Stimulated activated CD8-positive, alpha-beta memory T cell treated with anti-CD3 and anti-CD28 coated beads, Interleukin-4, amount 100 ng/mL, for 24 hours (primary cell): ENCODE results near the gene IQCN.

Experiments
- DNase-seq: peaks from one replicate; pipeline ENCODE4 v3.0.0-alpha.2; 2020; ENCODE audit warnings: low read depth

IQCN gene

DNA sequence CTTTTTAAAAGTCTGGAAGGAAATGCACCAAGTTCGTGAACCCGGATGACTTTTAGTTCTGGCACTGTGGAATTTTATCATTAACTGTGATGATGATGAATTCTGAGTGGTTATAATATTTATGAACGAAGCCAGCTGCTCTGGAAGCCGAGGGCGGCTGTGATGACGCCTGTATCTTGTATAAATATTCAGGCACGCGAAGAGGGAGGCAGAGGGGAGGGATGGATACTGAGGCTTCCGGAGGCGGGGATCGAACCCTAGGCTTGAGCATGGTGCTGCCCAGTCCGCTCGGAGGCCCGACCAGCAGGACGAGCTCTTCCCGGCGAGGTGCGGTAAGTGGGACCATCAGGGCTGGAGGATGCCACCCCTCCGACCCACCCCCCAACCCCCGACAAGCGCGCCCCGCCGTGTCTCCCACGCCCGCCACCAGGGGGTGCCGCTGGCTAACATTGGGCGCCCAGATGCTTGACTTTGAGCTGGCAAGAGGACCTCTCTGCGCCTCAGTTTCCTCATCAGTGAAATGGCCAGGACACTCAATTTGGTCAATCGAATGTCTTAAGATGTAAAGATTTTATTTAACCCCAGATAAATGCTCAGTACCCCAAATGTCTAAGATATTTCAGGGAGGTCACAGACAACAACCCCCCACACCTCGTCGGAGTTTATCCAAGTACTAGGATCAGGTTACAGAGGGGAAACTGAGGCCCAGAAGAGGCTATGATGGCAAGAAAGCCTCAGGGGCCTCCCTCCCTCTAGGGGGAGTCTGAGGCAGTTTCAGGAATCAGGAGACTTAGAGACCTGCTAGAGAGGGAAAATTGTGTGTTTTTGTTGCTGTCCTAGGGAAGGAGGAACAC lies 65.9 kb downstream of the IQCN start:
- DNase-seq: no peak
